Stimulated activated CD8-positive, alpha-beta memory T cell treated with anti-CD3 and anti-CD28 coated beads, Interleukin-15, amount 100 ng/mL, for 1 hour (primary cell): Measurements from ENCODE around the gene PVALEF.

Source experiments
- DNase-seq: peaks from one replicate; pipeline ENCODE4 v3.0.0-alpha.2; 2020; ENCODE audit warnings: low read depth

The PVALEF gene

GRCh38 chr17:81197831-81198490 lies 32.7 kb downstream of the PVALEF start:
- no peak for DNase-seq

DNA sequence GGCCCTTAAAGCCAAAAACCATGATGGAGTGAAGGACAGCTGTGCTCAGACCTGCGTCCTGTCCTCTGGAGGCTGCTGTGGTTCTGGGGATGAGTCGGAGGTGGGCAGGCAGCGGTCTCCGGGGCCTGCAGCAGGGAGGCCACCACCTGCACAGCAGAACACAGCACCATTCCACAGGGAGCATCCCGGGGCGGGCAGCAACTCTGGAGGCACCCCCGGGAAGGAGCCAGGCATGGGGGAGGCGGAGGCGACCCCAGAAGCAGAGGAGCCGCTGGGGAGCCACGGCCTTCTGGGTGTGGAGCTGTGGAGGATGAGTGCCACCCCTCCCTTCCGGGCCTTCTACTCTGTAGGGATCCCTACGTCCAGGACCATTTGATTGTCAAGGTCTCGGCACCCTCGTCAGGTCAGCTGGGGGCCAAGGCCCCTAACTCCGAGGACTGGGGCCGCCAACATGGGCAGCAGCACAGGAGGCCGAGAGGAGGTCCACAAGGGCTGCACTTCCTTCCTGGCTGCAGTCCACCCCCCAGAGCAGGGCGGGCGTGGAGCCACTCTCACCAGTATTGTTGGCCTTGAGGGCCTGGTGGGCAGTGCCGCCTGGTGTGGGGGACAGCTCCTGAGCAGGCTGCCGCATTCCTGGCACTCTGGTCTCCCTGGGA lies 33.6 kb downstream of the PVALEF start:
- DNase-seq = no peak

DNA sequence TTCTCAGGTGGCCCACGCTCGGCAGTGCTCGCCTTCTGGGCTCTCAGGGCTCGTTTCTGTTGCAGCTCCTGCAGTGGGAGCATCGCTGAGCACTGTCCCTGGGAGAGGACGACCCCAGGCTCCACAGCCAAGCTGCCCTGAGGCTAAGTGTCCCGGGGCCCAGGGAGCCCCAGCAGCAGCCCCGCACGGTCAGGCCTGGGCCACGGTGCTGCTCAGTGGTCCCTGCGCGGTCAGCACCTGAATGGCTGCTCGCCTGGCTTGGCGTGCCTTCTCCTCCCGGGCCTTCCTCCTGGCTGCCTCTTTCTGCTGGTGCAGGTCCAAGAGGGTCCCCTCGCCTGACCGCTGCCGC lies 34.1 kb downstream of the PVALEF start:
- no peak for DNase-seq

DNA sequence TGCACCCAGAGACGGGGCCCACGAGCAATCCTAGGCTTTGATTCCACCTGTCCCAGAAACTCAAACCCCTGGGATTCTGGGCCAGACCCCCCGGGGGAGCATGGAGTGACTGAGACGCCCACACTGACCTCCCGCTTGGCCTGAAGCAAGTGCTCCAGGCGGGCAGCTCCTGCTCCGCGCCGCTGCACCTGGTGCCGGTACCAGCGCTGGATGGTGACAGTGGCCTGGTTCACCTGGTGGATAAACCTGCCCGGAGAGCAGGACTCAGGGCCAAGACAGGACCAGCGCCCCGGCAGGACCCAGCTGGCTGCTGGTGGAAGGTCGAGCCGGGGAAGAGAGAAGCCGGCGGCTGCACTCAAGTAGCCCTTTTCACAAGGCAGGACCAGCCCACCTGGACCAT lies 34.9 kb downstream of the PVALEF start:
- DNase-seq = no peak

DNA sequence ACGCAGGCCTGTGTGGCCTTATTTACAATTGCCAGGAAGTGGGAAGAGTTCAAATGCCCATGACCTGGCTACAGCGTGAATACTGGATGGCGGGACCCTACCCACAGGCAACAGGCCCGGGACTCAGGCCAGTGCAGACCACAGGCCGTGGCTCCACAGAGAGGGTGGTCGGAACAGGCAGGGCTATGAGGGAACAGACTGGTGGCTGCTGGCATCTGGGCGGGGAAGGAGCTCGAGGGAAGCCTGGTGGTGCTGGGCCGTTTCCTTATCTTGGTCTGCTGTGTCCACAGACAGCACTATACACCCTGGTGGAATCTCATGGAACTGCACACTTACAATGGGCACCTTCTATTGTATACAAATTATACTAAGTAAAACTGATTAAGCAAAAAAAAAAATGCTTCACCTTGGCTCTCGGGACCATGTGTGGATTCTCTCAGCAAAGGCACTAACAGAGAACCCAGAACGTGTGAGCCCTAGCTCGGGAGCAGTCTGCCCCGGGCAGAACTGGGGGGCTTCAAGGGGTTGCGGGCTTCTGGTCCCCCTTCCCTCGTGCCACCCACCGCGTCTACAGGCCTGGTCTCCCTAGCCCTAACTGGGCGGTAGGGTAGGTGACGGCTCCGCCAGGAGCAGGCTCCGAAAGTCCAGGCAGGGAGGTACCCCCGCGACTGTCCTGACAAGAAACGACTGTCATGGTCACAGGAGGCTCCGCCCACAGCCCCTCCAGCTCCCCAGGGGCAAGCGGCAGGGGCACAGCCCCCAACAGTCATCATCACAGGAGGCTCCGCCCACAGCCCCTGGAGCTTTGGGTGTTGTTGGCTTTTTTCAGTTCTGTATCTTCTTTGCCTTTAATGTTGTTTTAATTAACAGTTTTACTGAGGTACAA lies 35.6 kb downstream of the PVALEF start:
- no peak for DNase-seq

DNA sequence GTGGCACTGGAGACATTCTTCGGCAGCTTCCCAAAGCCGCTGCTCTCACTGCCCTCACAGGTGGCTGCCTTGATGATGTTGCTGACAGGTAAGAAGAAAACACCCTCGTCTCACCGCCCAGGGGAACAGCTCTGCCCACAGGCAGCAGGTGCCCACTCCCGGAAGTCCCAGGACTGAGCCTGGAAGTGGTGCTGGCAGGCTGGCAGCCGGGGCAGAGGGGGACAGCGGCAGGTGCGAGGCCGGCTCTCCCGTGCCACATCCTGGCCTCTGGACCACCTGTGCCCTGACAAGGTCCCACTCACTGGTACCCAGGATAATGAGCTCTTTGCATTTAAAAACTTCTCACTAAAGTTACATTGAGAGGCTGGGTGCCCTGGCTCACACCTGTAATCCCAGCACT lies 37.0 kb downstream of the PVALEF start:
- no peak for DNase-seq

DNA sequence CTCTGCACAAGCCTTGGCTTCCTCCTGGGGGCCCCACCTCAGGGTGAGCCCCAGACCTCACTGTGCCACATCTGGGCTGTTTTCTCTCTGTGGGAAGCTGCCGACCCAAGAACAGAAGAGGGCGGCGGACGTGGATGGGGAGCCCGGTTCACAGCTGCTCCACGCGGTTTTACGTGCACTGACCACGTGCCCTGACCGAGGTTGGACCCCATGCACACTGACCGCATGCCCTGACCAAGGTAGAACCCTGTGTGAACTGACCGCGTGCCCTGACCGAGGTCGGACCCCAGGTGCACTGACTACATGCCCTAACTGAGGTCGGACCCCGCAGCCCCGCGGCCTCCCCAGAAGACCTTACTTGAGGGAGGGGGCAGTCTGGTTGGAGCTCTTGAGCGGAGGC lies 37.8 kb downstream of the PVALEF start:
- no peak for DNase-seq

DNA sequence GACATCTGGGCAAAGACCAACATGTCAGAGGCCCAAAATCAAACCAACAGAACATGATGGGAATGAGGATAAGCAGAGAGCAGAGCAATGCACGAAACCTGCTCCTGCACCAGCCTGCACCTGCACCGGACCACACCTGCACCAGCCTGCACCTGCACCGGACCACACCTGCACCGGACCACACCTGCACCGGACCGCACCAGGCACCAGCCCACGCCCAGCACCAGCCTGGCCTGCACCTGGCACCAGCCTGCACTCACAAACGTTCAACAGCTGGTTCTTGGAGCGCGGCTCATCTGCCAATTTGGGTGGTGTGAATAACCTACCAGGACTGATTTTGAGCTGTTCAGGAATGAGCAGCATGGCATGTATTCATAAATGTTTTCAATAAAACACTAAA lies 39.3 kb downstream of the PVALEF start:
- DNase-seq = no peak

- DNase-seq = no peak
Observed at GRCh38 chr17:81206166-81206565, 40.9 kb downstream of the PVALEF start.

GRCh38 chr17:81206657-81207056 lies 41.4 kb downstream of the PVALEF start:
- DNase-seq = no peak

GRCh38 chr17:81207610-81208581 lies 42.6 kb downstream of the PVALEF start:
- no peak for DNase-seq

DNA sequence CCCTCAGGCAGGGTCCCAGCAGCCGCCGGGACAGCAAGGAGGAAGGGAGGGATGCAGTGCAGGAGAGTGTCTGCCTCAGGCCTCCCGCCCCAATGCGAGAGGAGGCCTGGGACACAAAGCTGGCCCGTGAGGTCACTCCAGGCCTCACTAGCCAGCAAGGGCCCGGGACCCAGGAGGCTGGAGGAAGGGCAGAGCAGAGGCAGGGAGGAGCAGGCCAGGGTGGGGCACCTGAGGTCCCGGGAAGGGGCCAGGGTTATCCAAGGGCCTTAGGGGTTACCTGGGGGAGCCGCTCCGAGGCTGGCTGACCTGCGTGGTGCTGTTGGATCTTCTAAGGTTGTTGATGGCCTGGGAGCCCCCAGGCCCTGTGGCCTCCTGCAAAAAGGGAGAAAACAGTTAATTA lies 43.3 kb downstream of the PVALEF start:
- DNase-seq = no peak

DNA sequence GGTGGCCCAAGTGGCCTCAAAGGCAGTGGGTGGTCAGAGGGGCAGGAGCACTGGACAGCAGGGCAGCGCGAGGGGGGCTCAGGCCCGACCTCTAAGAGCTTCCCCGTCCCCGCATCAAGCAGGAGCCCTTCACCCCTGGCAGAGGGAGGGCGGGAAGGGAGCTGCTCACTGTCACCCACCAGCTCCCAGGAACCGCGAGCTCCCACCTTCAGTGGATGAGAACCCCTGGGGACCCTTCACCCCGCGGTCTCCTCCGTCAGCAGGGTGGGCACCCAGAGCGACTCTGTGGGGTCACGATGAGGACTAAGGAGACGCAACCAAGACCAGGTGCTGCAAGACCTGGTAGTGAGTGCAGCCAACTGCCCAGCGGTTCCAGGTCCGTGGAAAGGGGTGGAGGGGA lies 43.8 kb downstream of the PVALEF start:
- DNase-seq = no peak

DNA sequence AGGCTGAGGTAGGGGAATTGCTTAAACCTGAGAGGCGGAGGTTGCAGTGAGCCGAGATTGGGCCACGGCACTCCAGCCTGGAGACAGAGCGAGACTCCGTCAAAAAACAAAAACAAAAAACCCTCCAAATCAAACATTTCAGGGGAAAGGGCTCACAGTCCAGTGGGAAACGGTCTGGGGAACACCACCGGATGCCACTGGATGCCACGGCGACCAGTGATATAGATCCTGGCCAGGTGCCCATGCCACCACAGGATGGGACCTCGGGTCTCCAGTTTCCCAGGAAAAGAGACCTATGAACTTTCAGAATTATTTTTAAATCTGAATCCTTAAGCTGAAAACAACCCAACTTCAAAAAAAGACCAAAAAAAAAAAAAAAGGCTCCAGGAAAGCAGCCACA lies 45.2 kb downstream of the PVALEF start:
- no peak for DNase-seq

DNA sequence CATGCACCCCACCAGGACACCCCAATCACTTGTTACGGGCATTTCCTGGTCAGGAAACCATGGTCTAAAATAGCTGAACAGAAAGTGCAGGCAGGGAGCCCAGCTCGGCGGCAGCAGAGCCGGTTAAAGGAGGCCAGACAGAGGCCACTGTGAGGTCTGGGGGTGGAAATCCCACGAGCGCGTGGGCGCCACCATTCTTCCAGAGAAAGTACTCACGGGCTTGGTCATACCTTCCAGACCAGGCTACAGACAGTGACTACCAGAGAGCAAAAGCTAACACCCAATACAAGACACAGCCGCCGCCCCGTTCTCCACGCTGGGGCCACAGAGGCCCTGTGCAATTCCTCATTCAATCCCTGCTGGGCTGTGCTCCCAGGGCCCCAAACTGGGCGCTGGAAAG lies 45.6 kb downstream of the PVALEF start:
- no peak for DNase-seq

- no peak for DNase-seq
Observed at GRCh38 chr17:81212365-81212764, 47.1 kb downstream of the PVALEF start.

DNA sequence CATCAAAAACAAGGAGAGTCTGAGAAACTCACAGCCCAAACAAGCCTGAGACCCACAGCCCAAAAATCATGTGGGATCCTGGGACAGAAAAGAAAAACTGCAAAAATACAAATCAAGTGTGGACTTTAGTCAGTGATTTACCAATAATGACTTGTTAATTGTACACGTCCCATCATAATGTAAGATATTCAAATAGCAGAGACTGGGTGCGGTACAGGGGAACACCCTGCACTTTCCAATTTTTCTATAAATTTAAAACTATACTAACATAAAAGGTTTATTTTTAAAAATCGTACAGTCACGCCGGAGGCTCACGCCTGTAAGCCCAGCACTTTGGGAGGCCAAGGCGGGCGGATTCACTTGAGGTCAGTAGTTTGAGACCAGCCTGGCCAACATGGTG lies 48.7 kb downstream of the PVALEF start:
- DNase-seq = no peak

DNA sequence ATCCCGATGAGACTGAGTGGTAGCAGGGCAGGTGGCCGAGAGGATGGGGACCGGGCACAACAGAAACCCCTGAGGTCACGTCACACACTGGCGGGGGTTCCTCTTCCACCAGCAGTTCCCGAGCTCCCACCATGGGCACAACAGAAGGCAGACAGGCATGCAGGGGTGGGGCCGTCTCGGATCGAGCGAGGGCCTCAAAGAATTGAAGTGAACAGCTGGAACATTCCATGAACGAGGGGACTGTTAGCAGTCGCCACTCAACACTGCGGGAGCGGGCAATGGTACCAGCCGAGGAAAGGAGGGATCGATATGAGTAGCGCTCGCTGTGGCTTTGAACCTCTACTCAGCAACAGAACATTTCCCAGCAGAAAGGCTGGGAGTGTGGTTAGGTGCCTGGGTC lies 52.2 kb downstream of the PVALEF start:
- DNase-seq = no peak

- no peak for DNase-seq
Observed at GRCh38 chr17:81218459-81218858, 53.2 kb downstream of the PVALEF start.

- no peak for DNase-seq
Observed at GRCh38 chr17:81218991-81219390, 53.7 kb downstream of the PVALEF start.

- no peak for DNase-seq
Observed at GRCh38 chr17:81219476-81220180, 54.3 kb downstream of the PVALEF start.
